Kidney epithelial cell (primary cell): Measurements from ENCODE around the gene GSE1. TPM values are rescaled to one million over a fixed set of nuclear protein-coding genes. Genes with fewer than 3 reads are reported as not detected.

Experiments used
- DNase-seq: peaks from one replicate; pipeline ENCODE4 v3.0.0-alpha.2; 2010; ENCODE audit warnings: low read depth
- H3K27me3 ChIP-seq: 2 replicates; pipeline ENCODE4 v1.6.0; 2011; ENCODE audit warnings: low read length; ENCODE audit not compliant: control insufficient read depth, insufficient read depth
- H3K36me3 ChIP-seq: 2 replicates; pipeline ENCODE4 v1.5.1; 2011; ENCODE audit warnings: low read length; ENCODE audit not compliant: control insufficient read depth, insufficient read depth
- H3K4me3 ChIP-seq: 2 replicates; pipeline ENCODE4 v1.5.1; 2011; ENCODE audit warnings: low read depth, mild to moderate bottlenecking, control low read depth, low read length
- CTCF ChIP-seq: IDR thresholded peaks from 2 replicates; pipeline ENCODE4 v1.5.1; 2011; ENCODE audit warnings: mild to moderate bottlenecking, moderate library complexity, low read length, control low read depth, inconsistent platforms; ENCODE audit not compliant: insufficient read depth, poor library complexity, severe bottlenecking
- total RNA-seq: library from RNA; depleted of rRNA; stranded (reverse); fragments of >200 nt; gene quantifications from 2 replicates; pipeline ENCODE4 v1.2.3, GENCODE V29; 2015

Gene GSE1
- total RNA-seq, 1 donor from 2014 or later = 25.7 TPM

GRCh38 chr16:85648805-85649204, 35.7 kb downstream of the GSE1 start:
- no peak for TF ChIP-seq CTCF
- no peak for DNase-seq
- no peaks in the 10 kb centered on the region for H3K27me3 ChIP-seq
- H3K36me3 ChIP-seq = no peaks in the 10 kb centered on the region
- H3K4me3 ChIP-seq = no peak overlapping the region

GRCh38 chr16:85649411-85650134, 36.5 kb downstream of the GSE1 start:
- DNase-seq = no peak
- no peak overlapping the region for H3K4me3 ChIP-seq
- TF ChIP-seq CTCF = no peak
- no peaks in the 10 kb centered on the region for H3K27me3 ChIP-seq
- H3K36me3 ChIP-seq = no peaks in the 10 kb centered on the region

- Histone ChIP-seq H3K36me3 (peaks cover under 1% of the 10 kb centered on the region), H3K27me3 (no peaks in the 10 kb centered on the region), H3K4me3 (no peak overlapping the region)
- DNase-seq = no peak
- TF ChIP-seq CTCF = no peak
These were observed 37.2 kb downstream of the GSE1 start for GRCh38 chr16:85650135-85650843.

- no peak for DNase-seq
- H3K4me3 ChIP-seq = no peak overlapping the region
- no peaks in the 10 kb centered on the region for H3K27me3 ChIP-seq
- H3K36me3 ChIP-seq = peaks cover 5% of the 10 kb centered on the region
- no peak for TF ChIP-seq CTCF
These were observed 37.9 kb downstream of the GSE1 start for GRCh38 chr16:85650844-85651628.

GRCh38 chr16:85651629-85652430, 38.7 kb downstream of the GSE1 start:
- DNase-seq = no peak
- Histone ChIP-seq H3K4me3 (no peak overlapping the region), H3K27me3 (no peaks in the 10 kb centered on the region), H3K36me3 (peaks cover 5% of the 10 kb centered on the region)
- no peak for TF ChIP-seq CTCF
